GM21367 (cell line): ENCODE results near the gene ERC2.
A peak's percentile ranks its signal among the peaks of the same experiment; 100 is the strongest.

Experiments used
- ATAC-seq: cut with Tn5 transposase; IDR thresholded peaks from one replicate; pipeline ENCODE4 v1.9.1; 2021; ENCODE audit not compliant: unreplicated experiment

ERC2 gene

GRCh38 chr3:55636300-55637195 is 831.7 kb downstream of the ERC2 start:
- ATAC-seq: no peak

- ATAC-seq: no peak
Observed at GRCh38 chr3:55634345-55634744, 833.9 kb downstream of the ERC2 start.

GRCh38 chr3:55633333-55633732 is 834.9 kb downstream of the ERC2 start:
- no peak for ATAC-seq

GRCh38 chr3:55631766-55632331 is 836.4 kb downstream of the ERC2 start:
- ATAC-seq: no peak

- ATAC-seq: no peak
Observed at GRCh38 chr3:55630921-55631299, 837.4 kb downstream of the ERC2 start.

GRCh38 chr3:55630280-55630920 is 837.9 kb downstream of the ERC2 start:
- ATAC-seq: no peak

GRCh38 chr3:55629432-55629831 is 838.8 kb downstream of the ERC2 start:
- ATAC-seq: no peak

DNA sequence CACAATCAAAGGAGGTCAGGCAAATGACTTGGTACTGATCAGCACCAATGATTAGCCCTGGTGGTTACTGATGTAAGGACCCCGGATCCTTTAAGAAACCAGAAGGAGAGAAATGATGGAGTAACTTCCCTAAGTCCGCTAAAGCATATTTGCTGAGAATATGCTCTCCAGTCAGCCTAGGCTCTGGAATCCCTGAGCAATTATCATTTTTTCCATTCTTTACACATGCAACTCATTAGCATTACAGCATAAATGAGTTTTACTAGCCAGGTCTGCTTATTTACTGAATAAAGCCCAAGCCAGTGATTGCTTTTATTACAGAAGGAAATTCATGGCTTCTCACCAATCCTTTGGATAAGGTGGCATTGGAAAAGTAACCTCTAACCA is 842.0 kb downstream of the ERC2 start:
- no peak for ATAC-seq

GRCh38 chr3:55624238-55624637 is 844.0 kb downstream of the ERC2 start:
- no peak for ATAC-seq

GRCh38 chr3:55623786-55624185 is 844.5 kb downstream of the ERC2 start:
- no peak for ATAC-seq

DNA sequence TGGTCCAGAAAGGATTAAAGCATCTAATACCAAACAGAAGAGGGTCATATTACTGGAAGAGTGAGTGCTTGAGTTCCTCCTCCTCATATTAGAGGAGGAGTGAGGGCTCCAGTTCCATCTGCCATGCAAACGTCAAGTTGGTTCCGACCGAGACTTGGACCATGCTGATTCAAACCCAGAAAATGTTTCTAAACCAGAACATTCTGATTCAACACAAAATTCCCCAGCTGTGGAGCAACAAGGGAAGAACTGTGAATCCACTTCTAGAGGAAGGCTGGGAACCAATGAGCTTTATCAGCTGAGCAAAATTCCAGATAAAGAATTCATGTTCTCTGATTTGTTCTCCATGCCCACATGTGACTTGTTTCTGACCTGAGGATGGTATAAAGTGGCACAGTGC is 845.5 kb downstream of the ERC2 start:
- no peak for ATAC-seq

- ATAC-seq: no peak
Observed at GRCh38 chr3:55622116-55622515, 846.2 kb downstream of the ERC2 start.

DNA sequence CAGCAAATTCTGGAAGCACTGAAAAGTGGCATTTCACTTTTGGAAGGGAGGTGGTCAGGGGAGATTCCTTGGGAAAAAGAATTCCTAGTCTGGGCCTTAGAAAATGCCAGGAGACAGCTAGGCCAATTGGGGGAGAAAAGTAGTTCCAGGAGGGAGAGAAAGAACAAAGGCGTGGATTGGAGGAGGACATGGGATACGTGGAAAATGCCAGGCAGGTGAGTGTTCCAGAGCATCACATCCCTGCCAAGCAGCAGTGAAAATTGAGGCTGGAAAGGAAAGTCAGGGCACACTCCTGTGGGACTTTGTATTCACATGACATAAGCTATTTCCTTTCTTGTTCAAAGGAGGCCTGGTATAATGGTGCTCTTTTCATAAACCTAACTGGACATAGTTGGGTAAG is 846.6 kb downstream of the ERC2 start:
- no peak for ATAC-seq

DNA sequence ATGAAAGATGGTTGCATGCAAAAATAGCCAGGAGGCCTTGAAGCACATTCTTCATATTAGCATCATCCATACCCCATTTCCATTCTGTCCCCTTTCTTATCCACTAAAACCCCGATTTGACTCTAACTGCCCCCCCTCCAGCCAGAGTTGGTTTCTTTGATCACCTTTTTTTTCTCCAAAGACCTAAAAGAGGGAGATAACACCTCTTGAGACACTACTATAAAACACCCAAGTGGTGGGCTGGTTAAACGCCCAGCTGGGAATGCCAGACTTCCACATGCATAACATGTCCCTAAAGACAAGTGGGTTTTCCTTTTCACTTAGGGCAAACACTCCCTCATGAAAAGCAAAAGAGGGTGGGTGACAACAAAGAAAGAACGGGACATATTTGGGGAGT is 847.2 kb downstream of the ERC2 start:
- no peak for ATAC-seq

DNA sequence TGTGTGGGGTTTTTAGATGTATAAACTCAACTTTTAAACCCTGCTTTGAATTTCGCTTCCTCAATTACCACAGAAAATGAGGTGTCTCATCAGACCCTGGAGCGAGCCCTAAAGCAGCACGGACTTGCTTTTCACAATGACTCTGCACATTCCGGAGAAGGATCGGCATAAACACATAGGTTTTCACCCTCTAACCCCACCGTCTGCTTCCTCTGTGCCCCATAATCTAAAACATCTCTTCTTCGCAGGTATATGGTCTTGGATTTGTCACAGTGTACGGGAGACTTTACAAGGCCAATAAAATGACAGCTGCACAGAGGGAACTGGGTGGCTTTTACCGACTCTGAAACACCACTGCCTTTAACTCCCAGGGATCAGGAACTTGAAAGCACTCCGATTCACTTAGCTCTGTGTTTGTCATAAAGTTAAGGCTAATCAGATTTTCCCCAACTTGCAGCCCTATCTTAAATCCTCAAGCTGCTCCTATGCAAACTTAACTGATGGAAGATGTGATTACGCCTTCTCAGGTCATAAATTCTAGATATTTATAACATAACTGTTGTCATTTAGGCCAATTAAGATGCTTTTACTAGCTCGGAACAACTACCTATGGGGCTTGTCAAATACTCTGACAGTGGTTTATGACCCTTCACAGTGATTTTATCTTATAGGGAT is 847.8 kb downstream of the ERC2 start:
- ATAC-seq: peak; percentile 59

- ATAC-seq: no peak
Observed at GRCh38 chr3:55619046-55619808, 849.0 kb downstream of the ERC2 start.

GRCh38 chr3:55617385-55617784 is 850.9 kb downstream of the ERC2 start:
- no peak for ATAC-seq

DNA sequence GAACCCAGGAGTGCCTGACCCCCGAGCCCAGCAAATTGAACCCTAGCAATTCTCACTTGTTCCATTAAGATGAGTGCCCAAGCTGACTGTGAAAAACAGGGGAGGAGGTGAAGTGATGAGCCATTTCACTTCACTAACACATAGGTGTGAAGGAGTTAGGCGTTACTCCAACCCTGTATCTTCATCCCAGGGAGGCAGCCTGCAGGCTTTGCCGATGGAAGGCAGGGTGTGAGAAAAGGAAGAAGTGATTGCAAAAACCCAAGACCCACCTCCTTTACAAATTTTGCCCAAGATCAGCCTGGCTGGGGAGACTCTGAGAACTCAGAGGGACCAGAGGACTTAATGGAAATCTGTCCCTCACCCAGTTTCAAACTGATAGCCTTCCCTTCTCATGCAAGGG is 851.5 kb downstream of the ERC2 start:
- ATAC-seq: no peak

GRCh38 chr3:55615694-55616295 is 852.5 kb downstream of the ERC2 start:
- ATAC-seq: no peak

DNA sequence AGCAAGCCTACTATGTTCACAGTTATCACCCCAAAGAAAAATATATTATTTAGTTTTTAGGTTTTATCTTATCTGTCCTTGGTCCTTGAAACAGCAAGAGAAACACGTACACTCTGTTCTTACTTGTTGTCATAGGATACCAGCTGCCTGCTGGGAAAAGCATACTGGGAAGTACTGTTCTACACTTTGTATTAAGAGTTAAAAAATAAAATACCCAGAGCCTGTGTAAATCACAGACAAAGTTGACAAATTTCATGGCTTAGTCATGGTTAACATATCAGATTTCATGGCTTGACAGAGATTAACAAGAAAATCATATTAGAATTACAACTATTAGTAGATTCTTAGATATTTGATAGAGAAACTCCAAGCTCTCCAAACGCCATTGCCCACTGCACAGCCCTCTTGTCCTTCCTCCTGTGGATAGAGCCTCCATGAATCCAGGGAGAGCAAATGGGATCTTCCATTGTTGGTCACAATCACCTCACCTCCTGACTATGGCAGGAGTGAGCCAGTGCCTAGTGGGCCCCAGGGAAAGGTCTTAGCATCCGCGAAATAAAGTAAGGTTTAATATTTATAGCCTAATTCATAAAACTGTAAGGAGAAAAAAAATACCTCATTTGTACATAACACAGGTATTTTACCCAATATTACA is 853.1 kb downstream of the ERC2 start:
- no peak for ATAC-seq
